Erythroblast (primary cell): Measurements from ENCODE around the gene OCRL.
"Not testable (repeated sequence)": the region's sequence is repeated elsewhere in the genome, so short reads cannot be mapped to it uniquely, and the experiment has no call there.

Experiments used
- DNase-seq, 2 experiments: peaks; one replicate each; lab custom pipeline; 2025; lab: John Stamatoyannopoulos, UW
- GATA1 ChIP-seq: IDR thresholded peaks from 2 replicates; pipeline ENCODE4 v1.6.1; 2011; ENCODE audit warnings: low read depth, mild to moderate bottlenecking, control low read depth, low read length, moderate library complexity
- POLR2A ChIP-seq: IDR thresholded peaks from 2 replicates; pipeline ENCODE4 v1.6.1; 2011; ENCODE audit warnings: mild to moderate bottlenecking, low read length

Gene OCRL

GRCh38 chrX:129523079-129523911 lies 16.8 kb upstream of the OCRL start, which contains the start of gene SMARCA1:
Gene SMARCA1 (minus strand): TSS chrX:129523490. CDS start chrX:129523370, 120 bp downstream.
- TF ChIP-seq POLR2A (no peak), GATA1 (no peak)
- DNase-seq, result peak; percentile 0

GRCh38 chrX:129524250-129524850 lies 15.7 kb upstream of the OCRL start:
- no peak for DNase-seq
- no peak for TF ChIP-seq GATA1
- TF ChIP-seq POLR2A, result no peak

GRCh38 chrX:129525162-129525561 lies 14.9 kb upstream of the OCRL start:
- DNase-seq, result no peak
- TF ChIP-seq POLR2A (no peak), GATA1 (no peak)

GRCh38 chrX:129525896-129526295 lies 14.2 kb upstream of the OCRL start:
- no peak for DNase-seq
- no peak for TF ChIP-seq GATA1
- no peak for TF ChIP-seq POLR2A

- TF ChIP-seq GATA1 (no peak), POLR2A (no peak)
- no peak for DNase-seq
Observed at GRCh38 chrX:129529685-129530281, 10.3 kb upstream of the OCRL start.

GRCh38 chrX:129530410-129530809 lies 9.6 kb upstream of the OCRL start:
- DNase-seq, result no peak
- TF ChIP-seq POLR2A (no peak), GATA1 (no peak)

GRCh38 chrX:129531132-129531531 lies 8.9 kb upstream of the OCRL start:
- TF ChIP-seq POLR2A (no peak), GATA1 (no peak)
- no peak for DNase-seq

- DNase-seq, result no peak
- TF ChIP-seq GATA1 (no peak), POLR2A (no peak)
Observed at GRCh38 chrX:129534816-129535578, 5.1 kb upstream of the OCRL start.

- DNase-seq, result peak; percentile 10 to 30
- no peak for TF ChIP-seq GATA1
- TF ChIP-seq POLR2A, result no peak
Observed at GRCh38 chrX:129540722-129541184, 694 bp downstream of the OCRL start.

- no peak for TF ChIP-seq GATA1
- TF ChIP-seq POLR2A, result no peak
- DNase-seq, result no peak
Observed at GRCh38 chrX:129544780-129545179, 4.7 kb downstream of the OCRL start.

GRCh38 chrX:129545408-129545807 lies 5.3 kb downstream of the OCRL start:
- TF ChIP-seq POLR2A (no peak), GATA1 (no peak)
- no peak for DNase-seq

- TF ChIP-seq GATA1 (no peak), POLR2A (no peak)
- no peak for DNase-seq
Observed at GRCh38 chrX:129549124-129549523, 9.1 kb downstream of the OCRL start.

GRCh38 chrX:129553619-129554288 lies 13.7 kb downstream of the OCRL start:
- TF ChIP-seq GATA1 (no peak), POLR2A (no peak)
- DNase-seq, result no peak

GRCh38 chrX:129554816-129555215 lies 14.8 kb downstream of the OCRL start:
- DNase-seq, result not testable (repeated sequence)
